Measurements from ENCODE around the gene NCOA5.

NCOA5 gene

GRCh38 chr20:46081074-46081473 is 8.7 kb downstream of the NCOA5 start:
- no peak overlapping the region for H3K4me3 ChIP-seq (ENCODE audit: low read length)
- TF ChIP-seq, protein P1, sequence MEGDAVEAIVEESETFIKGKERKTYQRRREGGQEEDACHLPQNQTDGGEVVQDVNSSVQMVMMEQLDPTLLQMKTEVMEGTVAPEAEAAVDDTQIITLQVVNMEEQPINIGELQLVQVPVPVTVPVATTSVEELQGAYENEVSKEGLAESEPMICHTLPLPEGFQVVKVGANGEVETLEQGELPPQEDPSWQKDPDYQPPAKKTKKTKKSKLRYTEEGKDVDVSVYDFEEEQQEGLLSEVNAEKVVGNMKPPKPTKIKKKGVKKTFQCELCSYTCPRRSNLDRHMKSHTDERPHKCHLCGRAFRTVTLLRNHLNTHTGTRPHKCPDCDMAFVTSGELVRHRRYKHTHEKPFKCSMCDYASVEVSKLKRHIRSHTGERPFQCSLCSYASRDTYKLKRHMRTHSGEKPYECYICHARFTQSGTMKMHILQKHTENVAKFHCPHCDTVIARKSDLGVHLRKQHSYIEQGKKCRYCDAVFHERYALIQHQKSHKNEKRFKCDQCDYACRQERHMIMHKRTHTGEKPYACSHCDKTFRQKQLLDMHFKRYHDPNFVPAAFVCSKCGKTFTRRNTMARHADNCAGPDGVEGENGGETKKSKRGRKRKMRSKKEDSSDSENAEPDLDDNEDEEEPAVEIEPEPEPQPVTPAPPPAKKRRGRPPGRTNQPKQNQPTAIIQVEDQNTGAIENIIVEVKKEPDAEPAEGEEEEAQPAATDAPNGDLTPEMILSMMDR (conservative IDR thresholded peaks at IDR 0.05; ENCODE audit: low read depth, low read length): no peak
- no peak for DNase-seq (ENCODE audit: low read depth)

DNA sequence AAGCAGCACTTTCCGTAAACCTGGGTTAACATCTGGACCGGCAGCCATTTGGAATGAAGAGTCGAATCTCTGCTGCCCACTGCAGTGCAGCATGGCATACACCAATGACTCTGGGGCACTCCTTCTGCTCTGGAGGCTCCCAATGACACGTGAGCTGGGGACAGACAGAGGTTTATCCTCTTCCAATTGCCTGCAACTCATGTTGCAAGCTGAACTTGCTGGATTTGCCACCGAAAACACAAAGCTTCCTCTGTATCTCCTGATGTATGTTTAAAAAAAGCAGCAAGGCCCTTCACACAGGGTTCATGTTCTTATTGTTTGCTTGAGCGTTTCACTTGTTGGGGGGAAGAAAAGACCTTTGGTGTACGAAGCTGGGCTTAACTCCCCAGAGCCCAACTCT is 10.8 kb downstream of the NCOA5 start:
- DNase-seq (ENCODE audit: low read depth): no peak
- TF ChIP-seq, protein P1 (conservative IDR thresholded peaks at IDR 0.05; ENCODE audit: low read depth, low read length): no peak
- no peak overlapping the region for H3K4me3 ChIP-seq (ENCODE audit: low read length)

- TF ChIP-seq, protein P1 (conservative IDR thresholded peaks at IDR 0.05; ENCODE audit: low read depth, low read length): no peak
- no peak for DNase-seq (ENCODE audit: low read depth)
- H3K4me3 ChIP-seq (ENCODE audit: low read length): no peak overlapping the region
Observed at GRCh38 chr20:46077642-46078305, 12.0 kb downstream of the NCOA5 start.

- TF ChIP-seq, protein P1 (conservative IDR thresholded peaks at IDR 0.05; ENCODE audit: low read depth, low read length): no peak
- H3K4me3 ChIP-seq (ENCODE audit: low read length): no peak overlapping the region
- no peak for DNase-seq (ENCODE audit: low read depth)
Observed at GRCh38 chr20:46076806-46077205, 13.0 kb downstream of the NCOA5 start.

GRCh38 chr20:46074006-46074405 is 15.8 kb downstream of the NCOA5 start:
- TF ChIP-seq, protein P1 (conservative IDR thresholded peaks at IDR 0.05; ENCODE audit: low read depth, low read length): no peak
- H3K4me3 ChIP-seq (ENCODE audit: low read length): no peak overlapping the region

DNA sequence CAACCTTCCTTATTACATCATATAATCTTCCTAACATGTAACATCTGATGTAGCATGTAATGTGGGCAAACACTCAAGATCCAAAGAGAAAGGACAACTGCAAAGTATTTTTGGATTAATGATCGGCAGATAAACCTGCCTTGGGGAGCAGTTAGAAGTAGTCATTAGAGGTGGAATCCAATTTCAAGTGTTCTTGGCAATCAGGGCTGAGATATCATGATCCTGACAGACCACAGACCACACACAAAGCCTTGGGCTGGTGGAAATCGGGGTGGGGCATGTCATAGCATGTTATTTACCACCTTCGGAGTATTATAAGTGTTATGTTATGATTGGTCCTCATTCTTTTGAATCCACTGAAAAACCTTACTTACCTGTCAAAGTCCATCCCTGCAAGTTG is 16.3 kb downstream of the NCOA5 start:
- DNase-seq (ENCODE audit: low read depth): no peak
- H3K4me3 ChIP-seq (ENCODE audit: low read length): no peak overlapping the region
- TF ChIP-seq, protein P1 (conservative IDR thresholded peaks at IDR 0.05; ENCODE audit: low read depth, low read length): no peak

More at GRCh38 chr20:46074006-46074405, 15.8 kb downstream of the NCOA5 start:
- DNase-seq (ENCODE audit: low read depth): no peak

DNA sequence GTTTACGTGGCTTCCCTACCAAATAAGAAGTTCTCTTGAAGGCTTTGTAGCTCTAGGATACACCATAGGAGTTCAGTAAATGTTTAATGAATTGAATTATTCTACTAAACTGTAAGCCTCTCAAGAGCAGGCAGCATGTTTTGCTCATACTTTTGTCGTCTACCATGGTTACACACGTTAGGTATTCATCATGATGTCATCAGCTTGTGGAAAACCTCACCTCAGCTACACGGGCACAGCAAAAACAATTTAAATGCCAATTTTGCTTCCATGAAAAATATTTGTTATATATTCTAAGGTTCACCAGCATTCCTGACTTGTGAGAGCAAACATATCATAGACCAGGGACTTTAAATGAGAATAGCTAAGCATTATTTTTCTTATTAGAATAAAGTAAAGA is 16.7 kb downstream of the NCOA5 start:
- no peak for DNase-seq (ENCODE audit: low read depth)
- H3K4me3 ChIP-seq (ENCODE audit: low read length): no peak overlapping the region
- TF ChIP-seq, protein P1 (conservative IDR thresholded peaks at IDR 0.05; ENCODE audit: low read depth, low read length): no peak

Data from retinal pigment epithelial cell (primary cell).